ENCODE measurements around the gene BTNL9.
A peak's percentile ranks its signal among the peaks of the same experiment; 100 is the strongest.

BTNL9 gene

GRCh38 chr5:181047288-181047687 lies 7.2 kb downstream of the BTNL9 start:
- peaks cover 27% of the 10 kb centered on the region for H3K27me3 ChIP-seq (ENCODE audit: low read depth)
- in situ Hi-C loops (cut with MboI; ENCODE audit: low sequenced_read_pairs), result no loop called here

GRCh38 chr5:181047921-181048320 lies 7.9 kb downstream of the BTNL9 start:
- no peaks in the 10 kb centered on the region for H3K9me3 ChIP-seq
- no peaks in the 10 kb centered on the region for H3K4me1 ChIP-seq
- DNase-seq (ENCODE audit: low spot score in 2 of 2), result no peak
- no peak overlapping the region for H3K4me3 ChIP-seq
- no peaks in the 10 kb centered on the region for H3K36me3 ChIP-seq (replicated peaks)
- H3K27me3 ChIP-seq (ENCODE audit: low read depth), result peaks cover 25% of the 10 kb centered on the region
- in situ Hi-C loops (cut with MboI; ENCODE audit: low sequenced_read_pairs), result no loop called here

More at GRCh38 chr5:181047288-181047687, 7.2 kb downstream of the BTNL9 start:
- no peaks in the 10 kb centered on the region for H3K9me3 ChIP-seq
- H3K36me3 ChIP-seq (replicated peaks), result no peaks in the 10 kb centered on the region
- no peaks in the 10 kb centered on the region for H3K4me1 ChIP-seq
- no peak for DNase-seq (ENCODE audit: low spot score in 2 of 2)
- H3K4me3 ChIP-seq, result no peak overlapping the region

- H3K9me3 ChIP-seq, result no peaks in the 10 kb centered on the region
- H3K4me1 ChIP-seq, result no peaks in the 10 kb centered on the region
- no peak for DNase-seq (ENCODE audit: low spot score in 2 of 2)
- H3K4me3 ChIP-seq, result no peak overlapping the region
- no peaks in the 10 kb centered on the region for H3K36me3 ChIP-seq (replicated peaks)
- peaks cover 28% of the 10 kb centered on the region for H3K27me3 ChIP-seq (ENCODE audit: low read depth)
- in situ Hi-C loops (cut with MboI; ENCODE audit: low sequenced_read_pairs), result no loop called here
Measured at GRCh38 chr5:181050016-181050415, 9.9 kb downstream of the BTNL9 start.

- in situ Hi-C loops (cut with MboI; ENCODE audit: low sequenced_read_pairs), result no loop called here
- no peak for DNase-seq (ENCODE audit: low spot score in 2 of 2)
- Histone ChIP-seq H3K9me3 (no peaks in the 10 kb centered on the region), H3K4me1 (no peaks in the 10 kb centered on the region), H3K27me3 (ENCODE audit: low read depth) (peaks cover 31% of the 10 kb centered on the region), H3K4me3 (peak overlapping the region; percentile 39), H3K36me3 (replicated peaks) (no peaks in the 10 kb centered on the region)
Measured at GRCh38 chr5:181051841-181052671, 12.0 kb downstream of the BTNL9 start.

GRCh38 chr5:181052672-181053487 lies 12.8 kb downstream of the BTNL9 start:
- peak overlapping the region; percentile 39 for H3K4me3 ChIP-seq
- in situ Hi-C loops (cut with MboI; ENCODE audit: low sequenced_read_pairs), result no loop called here

GRCh38 chr5:181053488-181054121 lies 13.5 kb downstream of the BTNL9 start:
- peaks cover 31% of the 10 kb centered on the region for H3K27me3 ChIP-seq (ENCODE audit: low read depth)

More at GRCh38 chr5:181052672-181053487, 12.8 kb downstream of the BTNL9 start:
- H3K27me3 ChIP-seq (ENCODE audit: low read depth), result peaks cover 31% of the 10 kb centered on the region
- no peaks in the 10 kb centered on the region for H3K9me3 ChIP-seq
- H3K4me1 ChIP-seq, result no peaks in the 10 kb centered on the region
- DNase-seq (ENCODE audit: low spot score in 2 of 2), result peak in 1 of 2 experiments; percentile 47
- H3K36me3 ChIP-seq (replicated peaks), result no peaks in the 10 kb centered on the region

GRCh38 chr5:181054138-181054537 lies 14.1 kb downstream of the BTNL9 start:
- H3K4me1 ChIP-seq, result no peaks in the 10 kb centered on the region
- no peak overlapping the region for H3K4me3 ChIP-seq
- H3K9me3 ChIP-seq, result no peaks in the 10 kb centered on the region
- H3K36me3 ChIP-seq (replicated peaks), result no peaks in the 10 kb centered on the region
- H3K27me3 ChIP-seq (ENCODE audit: low read depth), result peaks cover 31% of the 10 kb centered on the region
- in situ Hi-C loops (cut with MboI; ENCODE audit: low sequenced_read_pairs), result no loop called here
- DNase-seq (ENCODE audit: low spot score in 2 of 2), result no peak

More at GRCh38 chr5:181053488-181054121, 13.5 kb downstream of the BTNL9 start:
- no peaks in the 10 kb centered on the region for H3K36me3 ChIP-seq (replicated peaks)
- no peaks in the 10 kb centered on the region for H3K4me1 ChIP-seq
- peak overlapping the region; percentile 39 for H3K4me3 ChIP-seq
- in situ Hi-C loops (cut with MboI; ENCODE audit: low sequenced_read_pairs), result no loop called here
- no peaks in the 10 kb centered on the region for H3K9me3 ChIP-seq
- peak in 1 of 2 experiments; percentile 25 for DNase-seq (ENCODE audit: low spot score in 2 of 2)

GRCh38 chr5:181054871-181055459 lies 14.9 kb downstream of the BTNL9 start:
- peaks cover 26% of the 10 kb centered on the region for H3K27me3 ChIP-seq (ENCODE audit: low read depth)
- H3K9me3 ChIP-seq, result no peaks in the 10 kb centered on the region
- DNase-seq (ENCODE audit: low spot score in 2 of 2), result no peak
- no peak overlapping the region for H3K4me3 ChIP-seq
- no peaks in the 10 kb centered on the region for H3K4me1 ChIP-seq
- no peaks in the 10 kb centered on the region for H3K36me3 ChIP-seq (replicated peaks)
- in situ Hi-C loops (cut with MboI; ENCODE audit: low sequenced_read_pairs), result no loop called here

- no peak for DNase-seq (ENCODE audit: low spot score in 2 of 2)
- Histone ChIP-seq H3K27me3 (ENCODE audit: low read depth) (peaks cover 25% of the 10 kb centered on the region), H3K9me3 (no peaks in the 10 kb centered on the region), H3K4me3 (no peak overlapping the region), H3K4me1 (no peaks in the 10 kb centered on the region), H3K36me3 (replicated peaks) (no peaks in the 10 kb centered on the region)
- in situ Hi-C loops (cut with MboI; ENCODE audit: low sequenced_read_pairs), result no loop called here
Measured at GRCh38 chr5:181056431-181056830, 16.4 kb downstream of the BTNL9 start.

- no peak for DNase-seq (ENCODE audit: low spot score in 2 of 2)
- Histone ChIP-seq H3K4me1 (no peaks in the 10 kb centered on the region), H3K4me3 (no peak overlapping the region), H3K36me3 (replicated peaks) (no peaks in the 10 kb centered on the region), H3K27me3 (ENCODE audit: low read depth) (peaks cover 9% of the 10 kb centered on the region), H3K9me3 (no peaks in the 10 kb centered on the region)
- in situ Hi-C loops (cut with MboI; ENCODE audit: low sequenced_read_pairs), result no loop called here
Measured at GRCh38 chr5:181058321-181058720, 18.3 kb downstream of the BTNL9 start.

GRCh38 chr5:181058786-181059296 lies 18.8 kb downstream of the BTNL9 start:
- H3K4me3 ChIP-seq, result no peak overlapping the region
- H3K4me1 ChIP-seq, result no peaks in the 10 kb centered on the region
- H3K36me3 ChIP-seq (replicated peaks), result no peaks in the 10 kb centered on the region
- in situ Hi-C loops (cut with MboI; ENCODE audit: low sequenced_read_pairs), result no loop called here
- DNase-seq (ENCODE audit: low spot score in 2 of 2), result no peak
- H3K9me3 ChIP-seq, result no peaks in the 10 kb centered on the region
- peaks cover 4% of the 10 kb centered on the region; the same call in 1 of the 2 replicates for H3K27me3 ChIP-seq (ENCODE audit: low read depth)

GRCh38 chr5:181059297-181060230 lies 19.5 kb downstream of the BTNL9 start:
- in situ Hi-C loops (cut with MboI; ENCODE audit: low sequenced_read_pairs), result no loop called here
- H3K9me3 ChIP-seq, result no peaks in the 10 kb centered on the region
- no peak for DNase-seq (ENCODE audit: low spot score in 2 of 2)
- H3K4me1 ChIP-seq, result no peaks in the 10 kb centered on the region
- 0 out of 2 replicates have a peak, but pooled peaks cover 3% of the 10 kb centered on the region for H3K27me3 ChIP-seq (ENCODE audit: low read depth)
- H3K4me3 ChIP-seq, result no peak overlapping the region
- H3K36me3 ChIP-seq (replicated peaks), result no peaks in the 10 kb centered on the region
